Endothelial cell of umbilical vein (primary cell): ENCODE data around the gene PRPF38B.

ENCODE experiments used
- POLR2A ChIP-seq: IDR thresholded peaks from 2 replicates; pipeline ENCODE4 v1.6.1; 2012; ENCODE audit warnings: low read depth, mild to moderate bottlenecking, control low read depth, low read length
- TF ChIP-seq, protein P1 (sequence below): IDR thresholded peaks from 2 replicates; pipeline ENCODE4 v1.6.1; 2011; ENCODE audit not compliant: insufficient read depth, insufficient read length
- TF ChIP-seq, protein P2 (sequence below), 2 donors: IDR thresholded peaks; 1 replicate in 1 of 2; 2 replicates in 1 of 2; pipeline ENCODE4 v1.5.1; 2011; ENCODE audit warnings: low read length in 2 of 2, mild to moderate bottlenecking in 2 of 2, moderate library complexity in 2 of 2, control low read depth in 1 of 2, inconsistent platforms in 1 of 2, low read depth in 1 of 2; ENCODE audit not compliant: insufficient read depth in 1 of 2; ENCODE audit errors: extremely low read depth in 1 of 2

DNA sequence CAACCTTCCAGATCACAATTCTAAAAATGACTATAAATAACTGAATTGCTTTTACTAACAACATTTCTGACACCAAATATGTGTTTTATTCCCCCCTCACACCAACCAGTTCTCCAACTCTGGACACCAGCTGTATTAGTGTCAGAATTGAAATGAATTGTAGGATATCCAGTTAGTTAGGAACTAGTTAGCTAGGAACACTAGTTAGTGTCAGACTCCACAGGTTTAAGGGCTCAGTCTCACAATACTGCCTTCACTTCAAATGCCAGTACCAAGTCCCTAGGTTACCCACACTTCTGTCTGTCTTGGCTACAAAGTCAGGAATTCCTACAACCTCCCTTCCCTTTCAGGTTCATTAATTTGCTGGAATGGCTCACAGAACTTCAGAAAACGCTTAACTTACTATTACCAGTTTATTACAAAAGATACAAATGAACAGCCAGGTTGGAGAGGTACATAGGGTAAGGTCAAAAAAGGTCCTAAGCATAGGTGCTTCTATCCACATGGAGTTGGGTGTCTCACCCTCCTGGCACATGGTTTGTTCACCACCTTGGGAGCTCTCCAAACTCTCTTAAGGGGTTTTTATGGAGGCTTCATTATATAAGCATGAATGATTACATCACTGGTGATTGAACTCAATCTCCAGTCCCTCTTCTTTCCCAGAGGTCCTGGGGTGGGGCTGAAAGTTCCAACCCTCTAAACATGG is 58.5 kb downstream of the PRPF38B start:
- TF ChIP-seq, protein P1, sequence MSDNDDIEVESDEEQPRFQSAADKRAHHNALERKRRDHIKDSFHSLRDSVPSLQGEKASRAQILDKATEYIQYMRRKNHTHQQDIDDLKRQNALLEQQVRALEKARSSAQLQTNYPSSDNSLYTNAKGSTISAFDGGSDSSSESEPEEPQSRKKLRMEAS, result no peak
- TF ChIP-seq, protein P2, sequence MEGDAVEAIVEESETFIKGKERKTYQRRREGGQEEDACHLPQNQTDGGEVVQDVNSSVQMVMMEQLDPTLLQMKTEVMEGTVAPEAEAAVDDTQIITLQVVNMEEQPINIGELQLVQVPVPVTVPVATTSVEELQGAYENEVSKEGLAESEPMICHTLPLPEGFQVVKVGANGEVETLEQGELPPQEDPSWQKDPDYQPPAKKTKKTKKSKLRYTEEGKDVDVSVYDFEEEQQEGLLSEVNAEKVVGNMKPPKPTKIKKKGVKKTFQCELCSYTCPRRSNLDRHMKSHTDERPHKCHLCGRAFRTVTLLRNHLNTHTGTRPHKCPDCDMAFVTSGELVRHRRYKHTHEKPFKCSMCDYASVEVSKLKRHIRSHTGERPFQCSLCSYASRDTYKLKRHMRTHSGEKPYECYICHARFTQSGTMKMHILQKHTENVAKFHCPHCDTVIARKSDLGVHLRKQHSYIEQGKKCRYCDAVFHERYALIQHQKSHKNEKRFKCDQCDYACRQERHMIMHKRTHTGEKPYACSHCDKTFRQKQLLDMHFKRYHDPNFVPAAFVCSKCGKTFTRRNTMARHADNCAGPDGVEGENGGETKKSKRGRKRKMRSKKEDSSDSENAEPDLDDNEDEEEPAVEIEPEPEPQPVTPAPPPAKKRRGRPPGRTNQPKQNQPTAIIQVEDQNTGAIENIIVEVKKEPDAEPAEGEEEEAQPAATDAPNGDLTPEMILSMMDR (IDR thresholded peaks at IDR 0.05; ENCODE audit: extremely low read depth in 1 of 2, insufficient read depth in 1 of 2, low read depth in 1 of 2, low read length in 2 of 2), result no peak
- no peak for TF ChIP-seq POLR2A
